Thyroid gland (tissue), 4 donors: ENCODE measurements around the gene MRPL21.

Experiments used
- CTCF ChIP-seq, 6 experiments: fragments of 200-600 bp in 3 of 6; fragments of 450-650 bp in 3 of 6; sonication (generic) in 3 of 6; IDR thresholded peaks; one replicate each; pipeline ENCODE4 v1.5.1; 2016 to 2019; ENCODE audit warnings: antibody characterized with exemption in 6 of 6, mild to moderate bottlenecking in 2 of 6, inconsistent platforms in 1 of 6, moderate library complexity in 1 of 6
- POLR2A ChIP-seq, 2 donors: fragments of 450-650 bp; IDR thresholded peaks; one replicate each; pipeline ENCODE4 v1.6.1; 2017; ENCODE audit warnings: antibody characterized with exemption in 2 of 2, mild to moderate bottlenecking in 2 of 2, moderate library complexity in 1 of 2

DNA sequence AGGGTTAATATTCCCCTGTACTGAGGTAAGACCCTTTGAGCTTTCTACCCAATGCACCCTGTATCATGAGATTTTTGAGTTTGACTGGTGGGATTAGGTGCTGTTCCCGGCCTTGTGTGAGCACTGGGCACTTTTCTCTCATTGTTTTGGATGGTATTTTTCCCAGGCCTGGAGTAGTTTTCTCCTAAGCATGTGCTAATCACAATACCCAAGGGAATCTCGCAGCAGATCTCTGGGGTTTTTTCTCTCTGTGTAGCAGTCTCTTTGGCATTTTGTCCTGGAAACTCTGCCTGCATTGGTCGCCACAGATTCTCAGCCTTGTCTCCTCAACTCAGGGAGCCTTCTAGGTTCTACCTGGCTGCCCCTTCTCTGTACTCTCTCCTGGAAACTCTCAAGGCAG lies 20.0 kb upstream of the MRPL21 start:
- no peak for TF ChIP-seq CTCF (IDR thresholded peaks at IDR 0.05)
- no peak for TF ChIP-seq POLR2A (IDR thresholded peaks at IDR 0.05)
